GM19099 (cell line): ENCODE results near the gene CAMK2G.

Experiments
- POLR2A ChIP-seq: IDR thresholded peaks from 3 replicates; pipeline ENCODE4 v1.6.1; 2011; ENCODE audit warnings: low read depth; ENCODE audit not compliant: insufficient read length; ENCODE audit errors: extremely low read depth

CAMK2G gene

DNA sequence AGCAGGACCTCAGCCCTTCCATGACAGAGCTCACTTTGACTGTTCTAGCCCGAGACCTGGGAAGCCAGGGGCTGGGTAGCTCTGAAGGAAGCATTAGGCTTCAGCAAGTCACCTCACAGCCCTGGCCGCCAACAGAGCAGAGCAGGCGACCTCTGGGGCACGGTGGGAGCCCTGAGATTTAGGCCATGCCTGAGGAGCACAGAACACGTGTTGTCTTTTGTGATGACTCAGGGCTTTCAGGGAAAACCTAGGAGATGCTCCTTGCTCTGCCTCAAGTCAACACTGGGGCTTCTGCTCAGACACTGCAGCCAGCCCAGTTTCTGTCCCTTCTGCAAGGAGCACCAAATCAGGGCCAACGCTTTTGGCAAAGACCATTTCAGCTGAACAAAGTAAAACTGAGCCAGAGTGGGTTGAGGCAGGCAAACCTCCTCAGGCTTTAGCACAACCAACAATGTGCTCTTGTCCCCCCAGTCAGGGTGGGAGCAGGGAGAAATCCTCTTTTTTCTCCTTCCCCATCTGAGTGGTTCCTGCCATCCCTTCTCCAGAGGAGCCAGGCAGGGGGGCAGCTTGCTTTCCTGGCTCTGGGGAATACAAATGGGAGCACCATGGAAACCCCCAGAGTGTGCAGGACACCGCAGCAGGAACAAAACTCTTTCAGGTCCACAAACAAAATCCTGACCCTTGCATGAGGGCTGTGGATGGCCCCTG is 14.4 kb downstream of the CAMK2G start:
- TF ChIP-seq POLR2A, result no peak

- no peak for TF ChIP-seq POLR2A
Observed at GRCh38 chr10:73859428-73859783, 14.9 kb downstream of the CAMK2G start.

- TF ChIP-seq POLR2A, result no peak
Observed at GRCh38 chr10:73858750-73859427, 15.5 kb downstream of the CAMK2G start.

- TF ChIP-seq POLR2A, result no peak
Observed at GRCh38 chr10:73858013-73858708, 16.2 kb downstream of the CAMK2G start.

DNA sequence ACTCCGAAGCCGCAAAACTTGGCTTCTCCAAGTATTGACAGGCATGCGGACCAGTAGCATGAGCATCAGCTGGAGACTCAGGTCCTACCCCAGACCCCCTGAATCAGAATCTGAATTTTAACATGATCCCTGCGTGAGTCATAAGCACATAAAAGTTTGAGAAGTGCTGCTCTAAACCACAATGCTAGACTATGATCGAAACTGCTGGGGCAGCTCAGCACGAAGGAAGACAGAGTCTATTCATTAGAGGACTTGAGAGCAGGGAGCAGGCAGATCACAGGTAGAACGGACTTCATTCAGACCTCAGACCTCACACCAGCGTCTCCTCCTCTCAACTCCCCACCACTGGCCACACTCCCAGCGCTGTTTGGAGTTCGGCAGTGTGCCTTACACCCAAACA is 16.9 kb downstream of the CAMK2G start:
- TF ChIP-seq POLR2A, result no peak

- TF ChIP-seq POLR2A, result no peak
Observed at GRCh38 chr10:73856261-73856660, 18.1 kb downstream of the CAMK2G start.

GRCh38 chr10:73855413-73855812 is 18.9 kb downstream of the CAMK2G start:
- no peak for TF ChIP-seq POLR2A

GRCh38 chr10:73854310-73854709 is 20.0 kb downstream of the CAMK2G start:
- TF ChIP-seq POLR2A, result no peak

- no peak for TF ChIP-seq POLR2A
Observed at GRCh38 chr10:73853196-73853595, 21.2 kb downstream of the CAMK2G start.

DNA sequence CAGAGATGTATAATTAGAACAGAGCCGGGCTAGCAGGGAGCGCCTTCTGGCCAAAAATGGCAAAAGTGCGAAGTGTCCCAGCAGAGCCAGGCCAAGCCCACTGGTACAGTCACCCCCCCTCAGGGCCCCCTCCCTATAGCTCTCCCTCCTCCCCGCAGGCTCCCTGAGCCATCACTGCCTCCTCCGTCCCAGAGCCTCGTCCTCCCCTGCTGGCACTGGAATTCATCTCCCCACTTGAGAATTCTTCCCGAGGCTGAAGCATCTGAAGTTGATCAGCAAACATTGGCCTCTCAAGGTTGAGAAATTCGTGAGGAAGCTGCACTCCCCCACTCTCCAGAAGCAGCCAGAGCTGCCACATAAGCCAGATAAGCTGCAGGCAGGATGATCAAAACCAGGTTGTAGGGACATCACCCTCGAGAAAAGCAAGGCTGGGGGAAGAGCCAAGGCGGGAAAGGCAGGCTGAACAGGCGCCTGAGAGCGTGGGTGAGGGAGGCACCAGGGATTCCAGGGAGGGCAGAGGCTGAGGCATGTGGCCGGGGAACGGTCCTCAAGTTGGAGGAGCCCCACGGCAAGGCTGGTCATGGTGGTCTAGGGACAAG is 23.4 kb downstream of the CAMK2G start:
- no peak for TF ChIP-seq POLR2A

GRCh38 chr10:73850211-73850610 is 24.1 kb downstream of the CAMK2G start:
- TF ChIP-seq POLR2A, result no peak

DNA sequence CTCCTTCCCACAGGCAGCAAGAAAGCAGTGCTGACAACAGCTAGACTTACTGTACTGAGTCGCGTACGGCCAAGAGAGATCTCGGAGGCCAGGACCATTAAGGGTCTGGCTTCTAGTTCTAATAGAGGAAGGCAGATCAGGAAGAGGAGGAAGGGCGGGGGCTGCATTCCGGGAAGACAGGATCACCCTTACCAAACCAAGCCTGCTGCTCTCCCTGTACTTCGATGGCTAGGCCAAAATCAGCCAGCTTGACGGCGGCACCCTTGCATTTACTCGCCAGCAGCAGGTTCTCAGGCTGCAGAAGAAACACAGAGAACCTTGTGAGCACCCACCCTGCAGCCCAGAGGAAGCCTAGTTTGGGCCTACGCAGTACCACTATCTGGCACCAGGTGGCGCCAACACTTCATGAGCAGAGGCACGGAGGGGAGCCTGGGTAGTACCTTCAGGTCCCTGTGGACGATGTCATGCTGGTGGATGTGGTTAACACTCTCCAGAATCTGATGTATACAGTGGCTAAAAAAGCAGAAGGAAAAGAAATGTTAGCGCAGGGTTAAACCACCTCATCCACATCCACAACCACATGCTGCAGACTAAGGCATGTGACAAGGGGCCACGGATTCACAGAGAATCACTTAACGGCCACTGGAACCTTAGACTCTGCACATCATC is 25.4 kb downstream of the CAMK2G start:
- no peak for TF ChIP-seq POLR2A

- no peak for TF ChIP-seq POLR2A
Observed at GRCh38 chr10:73847031-73847430, 27.3 kb downstream of the CAMK2G start.

- no peak for TF ChIP-seq POLR2A
Observed at GRCh38 chr10:73843261-73843660, 31.1 kb downstream of the CAMK2G start.

DNA sequence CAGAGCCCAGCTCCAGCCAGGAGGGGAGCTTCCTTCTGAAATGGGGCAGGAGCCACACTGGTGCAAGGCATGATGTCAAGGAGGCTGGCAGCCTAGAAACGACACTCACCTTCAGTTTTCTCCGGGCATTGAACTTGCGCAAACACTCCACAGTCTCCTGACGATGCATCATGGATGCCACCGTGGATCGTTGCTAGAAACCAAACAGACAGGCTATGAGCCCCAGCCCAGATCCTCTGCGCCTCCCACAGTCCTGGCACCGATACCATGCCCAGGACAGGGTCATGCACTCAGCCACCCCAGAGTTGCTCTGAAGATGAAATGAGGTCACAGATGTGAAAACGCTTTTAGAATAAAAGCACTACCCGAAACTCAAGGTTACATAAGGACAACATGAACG is 32.0 kb downstream of the CAMK2G start:
- no peak for TF ChIP-seq POLR2A
